GM21367 (cell line): ENCODE measurements around the gene SP8.

Experiments used
- ATAC-seq: cut with Tn5 transposase; IDR thresholded peaks from one replicate; pipeline ENCODE4 v1.9.1; 2021; ENCODE audit not compliant: unreplicated experiment

Gene SP8

DNA sequence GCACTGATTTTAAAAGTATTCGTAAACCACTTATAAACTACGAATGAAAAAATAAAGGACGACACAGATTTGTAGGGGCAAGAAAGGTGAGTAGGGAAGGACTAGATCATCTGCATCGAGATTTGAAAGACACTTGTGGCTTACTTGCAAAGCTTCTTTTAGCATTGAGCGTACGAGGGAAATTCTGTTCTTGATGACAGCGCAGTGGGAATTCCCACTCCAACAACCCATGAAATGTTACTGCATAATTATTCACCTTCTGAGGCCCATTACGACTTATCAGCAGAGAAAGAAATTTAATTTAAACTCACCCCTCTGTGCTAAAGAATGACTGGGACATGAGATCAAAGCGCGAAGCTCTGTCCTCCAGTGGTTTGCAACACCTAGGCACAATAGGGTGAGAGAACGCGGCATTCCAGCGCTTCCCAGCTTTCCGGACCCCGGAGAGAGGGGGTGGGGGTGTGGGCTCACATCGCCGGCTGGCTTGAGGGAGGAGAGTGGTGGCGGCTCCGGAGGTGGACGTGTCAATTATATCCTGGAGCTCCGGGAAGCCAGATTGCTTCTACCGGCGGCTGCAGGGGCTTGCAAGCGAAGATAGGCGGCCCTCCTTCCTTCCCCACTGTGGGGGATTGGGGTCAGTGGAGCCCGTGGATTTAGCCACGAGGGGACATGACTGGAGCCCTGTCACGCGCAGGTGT, 10.3 kb downstream of the SP8 start:
- no peak for ATAC-seq

- no peak for ATAC-seq
Observed at GRCh38 chr7:20754001-20754400, 32.7 kb downstream of the SP8 start.

DNA sequence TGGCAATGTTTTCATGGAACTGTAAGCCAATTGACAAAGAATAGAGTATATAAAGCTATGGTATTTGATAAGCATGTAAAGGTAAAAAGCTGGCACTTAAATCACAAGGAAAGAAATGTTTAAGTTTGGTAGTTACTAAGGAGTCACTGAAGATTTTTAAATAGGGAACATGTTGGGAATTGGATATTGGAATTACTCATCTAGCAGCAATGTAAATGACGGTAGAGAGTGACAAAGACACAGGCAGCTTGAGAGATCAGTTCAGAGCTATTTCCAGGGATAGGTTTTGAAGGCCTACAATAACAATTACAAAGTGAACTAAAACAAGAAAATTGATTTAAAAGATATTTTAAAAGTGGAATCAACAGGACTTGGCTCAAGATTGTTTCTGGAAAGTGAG, 36.8 kb downstream of the SP8 start:
- ATAC-seq: no peak

DNA sequence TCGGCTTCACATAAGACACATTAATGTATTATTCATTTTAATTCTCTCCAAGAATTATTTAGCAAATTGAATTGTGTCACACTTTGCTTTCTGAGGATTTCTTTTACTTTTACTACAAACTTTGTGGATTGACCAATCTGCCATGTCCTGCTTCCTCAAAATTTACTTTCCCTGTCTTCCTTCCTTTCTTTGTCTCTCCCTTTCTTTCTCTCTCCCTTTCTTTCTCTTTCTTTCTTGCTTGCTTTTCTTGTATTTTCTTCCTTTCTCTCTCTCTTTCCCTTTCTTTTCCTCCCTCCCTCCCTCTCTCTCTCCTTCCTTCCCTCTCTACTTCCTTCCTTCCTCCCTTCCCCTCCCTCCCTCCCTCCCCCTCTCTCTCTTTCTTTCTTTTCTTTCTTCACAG, 37.8 kb downstream of the SP8 start:
- no peak for ATAC-seq

DNA sequence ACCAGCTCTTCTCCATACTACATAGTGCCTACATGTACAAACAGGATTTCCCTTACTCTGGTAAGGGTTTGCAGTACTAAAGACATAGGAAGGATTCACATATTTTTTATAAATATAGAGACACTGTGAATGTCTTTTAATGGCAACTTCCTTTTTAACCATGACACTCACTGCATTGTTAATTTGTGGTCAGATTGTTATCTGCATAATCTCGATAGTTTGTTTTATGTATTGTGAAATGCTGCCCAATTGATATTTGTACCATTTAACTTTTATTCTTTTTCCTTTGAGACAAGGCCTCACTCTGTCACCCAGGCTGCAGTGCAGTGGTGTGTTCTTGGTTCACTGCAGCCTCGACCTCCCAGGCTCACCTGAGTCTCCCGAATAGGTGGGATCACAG, 39.7 kb downstream of the SP8 start:
- no peak for ATAC-seq

DNA sequence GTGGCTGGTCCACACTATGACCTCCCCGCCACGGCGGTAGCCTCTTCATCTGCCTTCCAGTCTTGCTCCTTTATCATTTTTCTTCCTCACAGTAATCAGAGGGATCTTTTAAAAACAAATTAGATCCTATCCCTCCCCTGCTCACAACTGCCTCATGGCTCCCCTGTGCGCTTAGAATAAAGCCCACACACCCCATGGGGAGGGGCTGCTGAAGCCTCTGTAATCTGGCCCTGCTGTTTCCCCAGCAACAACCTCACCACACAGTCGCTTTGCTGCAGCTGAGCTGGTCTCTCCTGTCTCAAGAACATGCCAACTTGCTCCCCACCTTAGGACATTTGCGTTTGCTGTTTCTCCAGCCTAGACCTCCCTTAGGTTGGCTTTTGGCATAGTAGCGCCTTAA, 41.0 kb downstream of the SP8 start:
- ATAC-seq: no peak

GRCh38 chr7:20744954-20745446, 41.7 kb downstream of the SP8 start:
- no peak for ATAC-seq

- ATAC-seq: no peak
Observed at GRCh38 chr7:20742913-20743312, 43.8 kb downstream of the SP8 start.

- ATAC-seq: no peak
Observed at GRCh38 chr7:20741801-20742200, 44.9 kb downstream of the SP8 start.

- no peak for ATAC-seq
Observed at GRCh38 chr7:20738518-20739481, 47.9 kb downstream of the SP8 start.

GRCh38 chr7:20737840-20738448, 48.7 kb downstream of the SP8 start:
- ATAC-seq: no peak

- no peak for ATAC-seq
Observed at GRCh38 chr7:20735346-20736065, 51.2 kb downstream of the SP8 start.
